Measurements from ENCODE around the gene OR5AP2. TPM values are rescaled to one million over a fixed set of nuclear protein-coding genes. Genes with fewer than 3 reads are reported as not detected.
"Not testable (repeated sequence)": the region's sequence is repeated elsewhere in the genome, so short reads cannot be mapped to it uniquely, and the experiment has no call there.

Gene OR5AP2
- total RNA-seq, 1 donor from 2014 or later: not detected

DNA sequence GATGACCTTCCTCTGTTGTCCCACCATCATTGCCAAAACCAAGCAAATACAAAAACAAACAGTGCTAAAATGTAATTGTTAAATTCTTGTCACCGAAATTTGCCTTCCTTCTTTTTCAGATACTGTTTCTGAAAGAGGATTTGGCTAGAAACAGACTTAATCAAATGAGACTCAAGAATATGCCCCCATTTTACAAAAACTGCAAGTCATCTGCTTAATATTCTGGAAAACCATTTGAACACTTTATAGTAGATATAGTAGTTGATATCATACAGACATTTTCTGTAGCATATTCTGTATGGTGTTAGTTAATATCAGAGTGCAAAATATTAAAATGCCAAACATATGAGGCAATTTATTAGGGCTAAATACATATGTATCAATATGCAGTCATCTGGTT lies 31.1 kb downstream of the OR5AP2 start:
- no peaks in the 10 kb centered on the region for H3K9me3 Mint-ChIP-seq (ENCODE audit: low read depth)
- no peaks in the 10 kb centered on the region for H3K36me3 Mint-ChIP-seq (ENCODE audit: low read depth)
- peaks cover 4% of the 10 kb centered on the region for H3K27me3 Mint-ChIP-seq (ENCODE audit: low read depth)

DNA sequence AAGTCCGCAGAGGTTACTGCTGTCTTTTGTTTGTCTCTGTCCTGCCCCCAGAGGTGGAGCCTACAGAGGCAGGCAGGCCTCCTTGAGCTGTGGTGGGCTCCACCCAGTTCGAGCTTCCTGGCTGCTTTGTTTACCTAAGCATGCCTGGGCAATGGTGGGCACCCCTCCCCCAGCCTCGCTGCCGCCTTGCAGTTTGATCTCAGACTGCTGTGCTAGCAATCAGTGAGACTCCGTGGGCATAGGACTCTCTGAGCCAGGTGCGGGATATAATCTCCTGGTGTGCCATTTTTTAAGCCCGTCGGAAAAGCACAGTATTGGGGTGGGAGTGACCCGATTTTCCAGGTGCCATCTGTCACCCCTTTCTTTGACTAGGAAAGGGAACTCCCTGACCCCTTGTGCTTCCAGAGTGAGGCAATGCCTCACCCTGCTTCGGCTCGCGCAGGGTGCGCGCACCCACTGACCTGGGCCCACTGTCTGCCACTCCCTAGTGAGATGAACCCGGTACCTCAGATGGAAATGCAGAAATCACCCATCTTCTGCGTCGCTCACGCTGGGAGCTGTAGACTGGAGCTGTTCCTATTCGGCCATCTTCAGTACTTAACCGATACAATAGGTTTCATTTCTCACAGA lies 50.0 kb downstream of the OR5AP2 start:
- H3K36me3 Mint-ChIP-seq (ENCODE audit: low read depth); H3K27ac Mint-ChIP-seq (ENCODE audit: unreplicated experiment); H3K27me3 Mint-ChIP-seq (ENCODE audit: low read depth): not testable (repeated sequence)

More for the DNA sequence above, 31.1 kb downstream of the OR5AP2 start:
- TF ChIP-seq, protein P1, sequence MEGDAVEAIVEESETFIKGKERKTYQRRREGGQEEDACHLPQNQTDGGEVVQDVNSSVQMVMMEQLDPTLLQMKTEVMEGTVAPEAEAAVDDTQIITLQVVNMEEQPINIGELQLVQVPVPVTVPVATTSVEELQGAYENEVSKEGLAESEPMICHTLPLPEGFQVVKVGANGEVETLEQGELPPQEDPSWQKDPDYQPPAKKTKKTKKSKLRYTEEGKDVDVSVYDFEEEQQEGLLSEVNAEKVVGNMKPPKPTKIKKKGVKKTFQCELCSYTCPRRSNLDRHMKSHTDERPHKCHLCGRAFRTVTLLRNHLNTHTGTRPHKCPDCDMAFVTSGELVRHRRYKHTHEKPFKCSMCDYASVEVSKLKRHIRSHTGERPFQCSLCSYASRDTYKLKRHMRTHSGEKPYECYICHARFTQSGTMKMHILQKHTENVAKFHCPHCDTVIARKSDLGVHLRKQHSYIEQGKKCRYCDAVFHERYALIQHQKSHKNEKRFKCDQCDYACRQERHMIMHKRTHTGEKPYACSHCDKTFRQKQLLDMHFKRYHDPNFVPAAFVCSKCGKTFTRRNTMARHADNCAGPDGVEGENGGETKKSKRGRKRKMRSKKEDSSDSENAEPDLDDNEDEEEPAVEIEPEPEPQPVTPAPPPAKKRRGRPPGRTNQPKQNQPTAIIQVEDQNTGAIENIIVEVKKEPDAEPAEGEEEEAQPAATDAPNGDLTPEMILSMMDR (IDR thresholded peaks at IDR 0.05): no peak
- DNase-seq (ENCODE audit: low spot score): no peak
- no peaks in the 10 kb centered on the region for H3K4me1 Mint-ChIP-seq (ENCODE audit: low read depth)
- no peak overlapping the region for H3K27ac Mint-ChIP-seq (ENCODE audit: unreplicated experiment)
- no peak overlapping the region for H3K4me3 Mint-ChIP-seq (ENCODE audit: unreplicated experiment)

More for the DNA sequence above, 50.0 kb downstream of the OR5AP2 start:
- peaks cover 23% of the 10 kb centered on the region for H3K9me3 Mint-ChIP-seq (ENCODE audit: low read depth)
- not testable (repeated sequence) for DNase-seq (ENCODE audit: low spot score); H3K4me3 Mint-ChIP-seq (ENCODE audit: unreplicated experiment); H3K4me1 Mint-ChIP-seq (ENCODE audit: low read depth)

Other genes with a start within 250 kb of the OR5AP2 start
- not detected in 3 replicates for gene OR5AL1, start 229.7 kb downstream of the OR5AP2 start, total RNA-seq
- not detected in 3 replicates for gene OR5M3, start 169.1 kb downstream of the OR5AP2 start, total RNA-seq
- gene OR5M8, start 151.1 kb downstream of the OR5AP2 start, total RNA-seq: not detected in 3 replicates
- not detected in 3 replicates for gene OR5M11, start 99.2 kb downstream of the OR5AP2 start, total RNA-seq
- gene OR5M10, start 64.7 kb downstream of the OR5AP2 start, total RNA-seq: not detected in 3 replicates
- not detected in 3 replicates for gene OR5M1, start 27.6 kb downstream of the OR5AP2 start, total RNA-seq
- not detected in 3 replicates for gene OR5AR1, start 21.2 kb upstream of the OR5AP2 start, total RNA-seq
- not detected in 3 replicates for gene OR9G1, start 56.7 kb upstream of the OR5AP2 start, total RNA-seq
- not detected in 3 replicates for gene OR9G4, start 106.3 kb upstream of the OR5AP2 start, total RNA-seq